Measurements from ENCODE around the gene FHIT.

- TF ChIP-seq, protein P1, sequence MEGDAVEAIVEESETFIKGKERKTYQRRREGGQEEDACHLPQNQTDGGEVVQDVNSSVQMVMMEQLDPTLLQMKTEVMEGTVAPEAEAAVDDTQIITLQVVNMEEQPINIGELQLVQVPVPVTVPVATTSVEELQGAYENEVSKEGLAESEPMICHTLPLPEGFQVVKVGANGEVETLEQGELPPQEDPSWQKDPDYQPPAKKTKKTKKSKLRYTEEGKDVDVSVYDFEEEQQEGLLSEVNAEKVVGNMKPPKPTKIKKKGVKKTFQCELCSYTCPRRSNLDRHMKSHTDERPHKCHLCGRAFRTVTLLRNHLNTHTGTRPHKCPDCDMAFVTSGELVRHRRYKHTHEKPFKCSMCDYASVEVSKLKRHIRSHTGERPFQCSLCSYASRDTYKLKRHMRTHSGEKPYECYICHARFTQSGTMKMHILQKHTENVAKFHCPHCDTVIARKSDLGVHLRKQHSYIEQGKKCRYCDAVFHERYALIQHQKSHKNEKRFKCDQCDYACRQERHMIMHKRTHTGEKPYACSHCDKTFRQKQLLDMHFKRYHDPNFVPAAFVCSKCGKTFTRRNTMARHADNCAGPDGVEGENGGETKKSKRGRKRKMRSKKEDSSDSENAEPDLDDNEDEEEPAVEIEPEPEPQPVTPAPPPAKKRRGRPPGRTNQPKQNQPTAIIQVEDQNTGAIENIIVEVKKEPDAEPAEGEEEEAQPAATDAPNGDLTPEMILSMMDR (IDR thresholded peaks at IDR 0.05; ENCODE audit: low read depth, low read length, poor library complexity, severe bottlenecking): no peak
- TF ChIP-seq EZH2phosphoT487 (IDR thresholded peaks at IDR 0.05; ENCODE audit: borderline replicate concordance, low read length): no peak
These were observed 928.9 kb downstream of the FHIT start for GRCh38 chr3:60322298-60322856.
